Muscle of arm (tissue), 14 donors: ENCODE measurements around the gene CXCR6. TPM values are rescaled to one million over a fixed set of nuclear protein-coding genes. Genes with fewer than 3 reads are reported as not detected.

Source experiments
- DNase-seq: peaks from one replicate; pipeline ENCODE4 v3.0.0-alpha.2; 2013
- long read RNA-seq, 11 donors: transcript quantifications; one replicate each; lab custom pipeline, GENCODE V29; 2026
- polyA plus RNA-seq, 12 donors: library from polyadenylated mRNA; unstranded; fragments of 120-200 nt; gene quantifications; one replicate each; pipeline ENCODE4 v1.2.1, GENCODE V29; 2013; ENCODE audit not compliant: insufficient read length in 12 of 12

The CXCR6 gene
- under 1 TPM in 10 of 12 donors, not detected in 2; 0.12 to 0.85 (median 0.41) TPM for polyA plus RNA-seq
- long read RNA-seq, donor 1, result 0 reads
- long read RNA-seq, donor 2, partial matches to known transcripts, result 0 of 1 reads
- long read RNA-seq, donor 2, other reads (novel, unspliced or antisense), result 0 of 1 reads
- long read RNA-seq, donor 3, result 0 reads
- long read RNA-seq, donor 4, result 0 reads
- long read RNA-seq, donor 5, partial matches to known transcripts, result 5 of 5 reads
- long read RNA-seq, donor 5, other reads (novel, unspliced or antisense), result 0 of 5 reads
- long read RNA-seq, donor 6, result 0 reads
- long read RNA-seq, donor 7, result 0 reads
- long read RNA-seq, donor 8, result 0 reads
- long read RNA-seq, donor 9, result 0 reads
- long read RNA-seq, donor 10, result 0 reads
- long read RNA-seq, donor 11, result 0 reads

DNA sequence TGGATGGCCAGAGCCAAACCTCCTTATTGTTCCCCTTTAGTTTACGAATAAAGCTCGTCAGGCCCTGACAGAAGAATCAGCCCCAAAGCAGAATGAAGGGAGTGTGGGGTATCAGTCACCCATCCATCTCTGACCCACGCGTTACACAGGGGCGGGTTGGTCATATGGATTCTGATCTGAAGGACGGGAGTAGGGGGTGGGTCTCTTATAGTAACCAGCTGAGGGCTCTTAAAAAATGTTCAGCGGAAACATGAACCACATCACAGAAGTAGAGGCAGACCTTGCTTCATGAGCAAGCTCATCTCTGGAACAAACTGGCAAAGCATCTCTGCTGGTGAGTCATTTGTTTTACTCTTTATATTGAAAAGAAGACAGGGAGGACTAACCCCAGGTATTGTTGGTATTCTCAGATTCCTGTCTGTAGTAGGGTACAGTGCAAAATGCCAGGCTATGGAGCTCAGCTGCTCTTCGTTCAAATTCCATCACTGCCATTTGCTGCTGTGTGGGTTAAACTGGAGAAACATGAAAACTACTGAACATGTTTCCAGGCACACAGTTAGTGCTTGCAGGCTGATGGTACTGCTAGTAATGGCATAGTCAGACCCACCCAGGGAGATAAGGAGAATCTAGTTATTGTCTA is at the start of gene CXCR6:
Gene CXCR6, plus strand, starts transcription at position 258 of the 640 bp plus-strand sequence. CDS start 3,018 bp downstream, outside the sequence.
- no peak for DNase-seq

DNA sequence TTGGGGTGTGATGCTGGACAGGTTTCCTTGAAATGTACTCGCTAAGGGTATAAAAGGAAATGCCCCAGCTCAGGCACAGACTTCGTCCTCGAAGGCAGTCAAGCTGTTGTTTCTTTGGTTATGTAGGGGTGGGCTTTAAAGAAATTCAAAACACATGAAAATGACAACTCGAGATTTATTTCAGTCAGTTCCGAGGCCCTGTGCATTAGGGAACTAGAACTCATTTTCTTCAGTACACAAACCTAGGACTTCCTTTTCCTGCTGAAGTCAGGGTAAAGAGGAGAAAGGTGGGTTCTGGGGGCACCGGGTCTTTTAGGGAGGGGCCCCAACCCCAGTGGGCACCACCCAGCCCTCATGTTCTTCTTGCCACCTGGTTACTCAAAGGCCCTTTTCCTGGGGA is 49.2 kb upstream of the CXCR6 start:
- no peak for DNase-seq

DNA sequence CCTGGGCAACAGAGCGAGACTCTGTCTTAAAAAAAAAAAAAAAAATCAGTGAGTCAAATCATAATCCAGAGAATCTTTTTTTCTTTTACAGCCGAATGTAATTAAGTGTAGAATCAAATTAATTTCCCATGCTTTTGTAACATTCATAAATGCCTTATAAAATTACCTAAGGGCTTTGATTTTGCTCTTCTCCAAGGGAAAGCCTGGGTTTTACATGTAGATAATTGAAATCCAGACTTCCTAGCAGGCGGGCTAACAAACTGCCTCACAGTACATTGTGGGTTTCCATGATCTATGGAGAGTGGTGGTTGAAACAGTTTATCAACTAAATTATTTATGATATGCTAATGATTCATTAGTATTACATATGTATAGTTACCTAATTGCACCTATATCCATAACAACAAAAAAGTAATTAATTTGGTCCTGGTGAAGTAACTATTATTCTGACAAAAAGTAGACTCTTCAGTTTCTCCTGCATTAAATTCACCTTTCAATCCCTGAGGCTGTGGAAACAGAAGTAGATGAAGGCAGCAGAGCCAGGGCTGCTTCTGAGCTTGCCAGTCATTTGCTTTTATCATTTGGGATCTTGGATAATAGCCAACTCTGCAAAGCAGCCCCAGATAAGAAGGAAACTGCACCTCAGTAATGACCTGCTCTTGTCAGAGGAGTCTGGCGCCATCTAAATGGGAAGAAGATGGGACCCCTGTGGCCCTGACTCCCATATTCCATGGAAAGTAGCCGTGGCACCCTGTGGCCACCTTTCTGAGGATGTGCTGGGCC is 47.4 kb upstream of the CXCR6 start:
- DNase-seq, result no peak

DNA sequence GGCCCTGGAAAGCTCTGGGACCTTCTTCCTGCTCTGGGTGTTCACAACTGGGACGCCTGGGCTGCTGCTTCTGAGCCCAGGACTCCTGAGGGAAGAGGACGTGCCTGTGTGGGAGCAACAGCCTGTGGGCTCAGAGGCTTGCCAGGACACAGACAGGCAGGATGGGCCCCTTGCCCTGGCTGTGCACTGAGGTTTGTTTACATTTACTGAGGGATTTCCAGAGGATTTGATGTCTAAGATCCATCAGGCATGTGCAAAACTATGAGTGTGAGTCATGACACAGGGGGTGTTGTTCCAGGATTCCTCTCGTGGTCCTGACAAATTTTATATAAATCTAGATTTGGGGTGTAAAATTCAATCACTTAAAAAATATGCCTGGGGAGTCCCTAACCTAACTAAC is 46.3 kb upstream of the CXCR6 start:
- DNase-seq, result no peak

DNA sequence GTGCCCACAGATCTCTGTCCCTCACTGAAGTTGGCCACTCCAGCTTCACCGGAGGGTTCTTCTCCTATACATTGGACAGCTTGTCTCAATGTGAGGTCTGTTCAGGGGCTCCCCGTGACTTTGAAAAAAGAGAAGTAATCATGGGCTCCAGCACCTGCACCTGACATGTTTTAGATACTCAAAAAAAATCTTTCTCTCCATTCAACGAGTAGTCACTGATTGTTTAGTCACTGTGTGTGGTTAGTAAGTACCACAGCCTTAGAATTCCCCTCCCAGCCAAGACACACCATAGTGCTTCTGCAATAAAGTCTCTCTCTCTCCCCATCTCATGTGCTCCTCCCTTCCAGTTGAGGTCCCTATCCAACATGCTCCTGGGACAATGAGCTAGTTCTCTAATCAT is 38.3 kb upstream of the CXCR6 start:
- DNase-seq, result no peak

DNA sequence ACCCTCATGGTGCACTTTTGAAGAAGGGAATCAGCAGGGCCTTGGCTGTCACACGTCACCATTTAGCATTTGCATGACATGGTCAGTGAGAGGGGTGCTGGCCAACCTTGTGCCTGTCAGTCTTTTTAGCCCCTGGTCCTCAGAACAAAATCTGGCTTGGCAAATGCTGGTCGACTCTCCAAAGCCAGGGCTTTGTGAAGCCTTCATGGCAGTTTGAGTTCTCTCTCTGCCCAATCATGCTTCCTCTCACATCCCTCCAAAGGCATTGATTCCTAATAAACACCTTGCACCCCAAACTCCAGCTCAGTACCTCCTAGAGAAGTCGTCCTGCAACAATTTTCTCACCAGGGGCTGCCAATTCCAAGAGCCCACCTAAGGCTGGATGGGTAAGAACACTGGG is 37.5 kb upstream of the CXCR6 start:
- DNase-seq, result no peak

DNA sequence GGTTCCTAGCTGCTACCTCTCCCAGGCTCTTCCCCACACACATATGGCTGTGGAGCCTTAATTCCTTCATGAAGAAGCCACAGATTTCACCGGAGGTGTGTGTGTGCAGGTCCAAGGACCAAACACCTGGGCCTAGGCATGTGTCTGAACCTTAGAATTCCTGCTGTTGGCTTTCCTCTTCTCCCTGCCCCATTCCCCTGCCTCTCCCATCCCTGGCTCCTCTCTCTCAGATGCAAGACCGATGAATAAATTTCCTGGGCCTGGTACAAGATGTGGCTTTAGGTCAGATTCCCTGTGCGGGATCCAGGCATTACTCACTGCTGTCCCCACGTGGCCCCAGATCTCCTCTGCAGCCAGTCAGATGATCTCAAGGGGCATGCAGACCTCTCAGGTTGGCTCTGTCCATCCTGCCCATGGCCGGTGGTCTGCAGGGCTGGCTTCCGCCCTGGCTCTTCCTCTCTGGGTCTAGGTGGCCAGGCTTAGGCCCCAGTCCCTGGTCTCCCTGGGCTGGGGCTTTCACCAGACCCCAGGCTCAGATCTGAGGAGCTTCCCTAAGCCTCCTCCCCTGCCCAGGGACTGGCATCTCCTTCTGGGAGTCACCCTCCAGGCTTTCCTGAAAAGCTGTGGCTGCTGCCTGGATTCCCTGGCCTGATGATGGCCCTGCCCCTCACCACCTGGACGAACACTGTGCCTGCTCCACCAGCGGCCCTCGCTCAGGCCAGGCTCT is 36.4 kb upstream of the CXCR6 start:
- DNase-seq, result no peak

DNA sequence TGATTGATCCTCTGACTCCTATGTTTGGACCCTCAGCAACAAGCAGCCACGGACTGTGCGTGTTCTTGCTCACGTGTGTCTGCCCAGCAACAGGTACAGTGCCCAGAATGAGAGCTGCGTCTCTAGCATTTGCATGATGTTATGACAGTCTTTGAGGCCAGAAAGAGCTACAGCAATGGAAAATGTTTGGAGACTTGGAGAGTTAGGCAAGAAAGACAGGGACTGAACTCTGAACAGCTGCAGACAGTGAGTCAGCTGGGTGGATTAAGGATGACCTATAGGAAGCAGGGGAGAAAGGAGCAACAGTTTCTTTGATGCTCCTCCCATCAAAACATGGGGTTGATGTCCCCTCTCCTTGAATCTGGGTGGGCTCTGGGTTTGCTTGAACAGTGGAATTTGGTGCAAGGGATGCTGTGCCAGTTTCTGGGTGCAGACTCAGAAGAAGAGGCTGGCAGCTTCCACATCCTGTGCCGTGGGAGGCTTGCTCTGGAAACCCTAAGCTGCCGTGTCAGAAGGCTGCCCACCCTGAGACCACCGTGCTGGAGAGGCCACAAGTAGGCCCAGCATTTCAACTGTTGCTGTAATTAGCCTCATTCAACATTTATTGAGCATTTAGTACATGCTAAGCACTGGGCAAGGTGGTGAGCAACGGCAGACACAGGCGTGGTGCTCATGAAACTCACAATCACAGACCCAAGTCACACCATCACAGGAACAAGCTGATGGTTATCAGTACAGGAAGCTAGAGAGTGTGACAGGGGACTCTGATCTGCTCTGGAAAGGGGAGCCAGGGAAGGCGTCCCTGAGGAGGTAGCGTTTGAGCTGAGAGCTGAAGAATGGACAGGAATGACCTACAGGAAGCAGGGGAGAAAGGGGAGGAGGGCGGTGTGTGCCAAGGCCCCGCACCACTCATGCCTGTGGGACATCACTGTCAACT is 35.2 kb upstream of the CXCR6 start:
- no peak for DNase-seq

DNA sequence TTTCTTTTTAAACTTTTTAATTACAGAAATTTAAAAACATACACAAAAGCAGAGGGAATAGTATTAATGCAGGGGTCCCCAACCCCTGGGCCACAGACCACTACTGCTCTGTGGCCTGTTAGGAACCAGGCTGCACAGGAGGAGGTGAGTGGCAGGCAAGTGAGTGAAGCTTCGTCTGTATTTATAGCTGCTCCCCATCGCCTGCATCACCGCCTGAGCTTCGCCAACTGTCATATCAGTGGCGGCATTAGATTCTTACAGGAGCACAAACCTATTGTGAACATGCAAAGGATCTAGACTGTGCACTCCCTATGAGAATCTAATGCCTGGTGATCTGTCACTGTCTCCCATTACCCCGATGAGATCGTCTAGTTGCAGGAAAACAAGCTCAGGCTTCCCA is 34.5 kb upstream of the CXCR6 start:
- no peak for DNase-seq

DNA sequence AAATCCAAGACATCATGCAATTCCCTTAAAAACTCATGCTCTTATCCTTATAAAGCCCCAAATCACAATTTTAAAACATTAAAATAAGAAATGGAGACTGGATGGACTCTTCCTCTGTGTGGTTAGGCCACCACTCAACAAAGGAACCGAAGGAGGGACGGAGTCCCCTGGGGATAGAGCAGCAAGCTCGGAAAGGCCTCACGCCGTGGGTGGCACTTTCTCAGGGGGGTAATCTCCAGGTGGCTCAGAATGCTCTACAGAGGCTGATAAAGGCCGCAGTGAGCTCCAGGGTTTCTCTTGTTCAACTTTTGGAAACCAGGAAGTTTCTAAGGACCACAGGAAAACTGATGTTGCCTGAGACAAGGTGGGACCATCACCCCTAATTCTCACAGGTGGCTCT is 33.7 kb upstream of the CXCR6 start:
- no peak for DNase-seq

DNA sequence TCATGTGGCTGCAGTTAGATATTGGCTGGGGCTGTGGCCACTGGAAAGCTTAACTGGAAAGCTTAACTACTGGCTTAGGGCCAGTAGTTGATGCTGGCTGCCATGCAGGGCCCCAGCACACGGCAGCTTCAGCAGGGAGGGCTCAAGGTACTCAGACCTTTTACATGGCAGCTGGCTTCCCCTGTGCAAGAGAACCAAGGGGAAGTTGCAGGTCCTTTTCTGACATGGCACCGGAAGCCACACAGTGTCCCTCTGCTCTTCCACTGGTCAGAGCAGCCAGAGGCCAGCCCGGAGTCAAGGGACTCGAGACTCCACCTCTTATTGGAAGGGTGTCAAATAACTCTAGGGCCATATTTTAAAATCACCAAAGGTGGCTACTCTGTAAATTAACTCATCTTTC is 32.4 kb upstream of the CXCR6 start:
- no peak for DNase-seq

DNA sequence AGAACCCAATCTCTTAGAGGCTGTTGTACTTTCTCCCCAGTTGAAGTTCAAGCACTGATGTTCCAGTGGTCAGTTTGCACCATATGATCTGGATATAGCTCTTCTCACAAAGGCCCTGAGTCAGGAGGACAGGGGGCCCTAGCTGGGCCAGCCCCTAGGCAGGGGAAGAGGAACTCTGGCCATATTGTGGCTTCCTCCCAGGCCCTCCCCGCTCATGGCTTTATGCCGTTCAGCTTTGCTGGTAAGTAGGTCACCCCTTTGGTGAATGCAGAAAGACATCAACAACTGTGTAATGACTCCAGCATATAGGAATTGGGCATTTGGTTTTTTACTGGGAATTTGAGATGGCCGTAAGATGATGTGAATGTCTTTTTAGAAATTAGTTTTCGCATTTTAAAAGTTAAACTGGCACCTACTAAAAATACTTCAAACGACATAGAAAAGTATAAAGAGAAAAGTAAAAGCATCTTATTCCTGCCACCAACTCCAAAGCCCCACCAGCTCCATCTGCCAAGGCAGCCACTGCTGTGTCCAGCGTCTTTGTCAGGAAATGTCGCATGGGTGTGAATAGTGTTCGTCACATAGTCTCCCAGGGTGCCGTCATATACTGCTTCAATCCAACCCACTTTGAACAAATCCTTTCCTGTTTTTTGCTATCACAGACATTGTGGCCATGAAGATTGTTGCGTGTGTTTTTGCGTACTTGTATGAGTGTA is 31.6 kb upstream of the CXCR6 start:
- DNase-seq, result no peak

DNA sequence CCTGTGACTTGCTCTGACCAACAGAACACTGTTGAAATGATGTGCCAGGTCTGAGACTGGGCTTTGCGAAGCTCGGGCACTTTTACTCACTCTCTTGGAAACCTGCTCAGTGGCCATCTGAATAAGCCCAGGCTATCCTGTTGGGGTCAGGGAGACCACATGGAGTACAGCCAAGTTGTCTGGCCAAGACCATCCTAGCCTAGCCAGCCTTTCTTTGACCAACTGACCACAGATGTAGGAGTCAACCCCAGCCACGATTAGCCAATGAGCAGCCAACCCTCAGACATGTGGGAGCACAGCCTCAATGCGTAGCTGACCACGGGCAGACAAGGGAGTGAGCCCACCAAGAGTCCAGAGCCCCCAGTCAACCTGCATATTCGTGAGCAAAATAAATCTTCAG is 30.8 kb upstream of the CXCR6 start:
- no peak for DNase-seq

DNA sequence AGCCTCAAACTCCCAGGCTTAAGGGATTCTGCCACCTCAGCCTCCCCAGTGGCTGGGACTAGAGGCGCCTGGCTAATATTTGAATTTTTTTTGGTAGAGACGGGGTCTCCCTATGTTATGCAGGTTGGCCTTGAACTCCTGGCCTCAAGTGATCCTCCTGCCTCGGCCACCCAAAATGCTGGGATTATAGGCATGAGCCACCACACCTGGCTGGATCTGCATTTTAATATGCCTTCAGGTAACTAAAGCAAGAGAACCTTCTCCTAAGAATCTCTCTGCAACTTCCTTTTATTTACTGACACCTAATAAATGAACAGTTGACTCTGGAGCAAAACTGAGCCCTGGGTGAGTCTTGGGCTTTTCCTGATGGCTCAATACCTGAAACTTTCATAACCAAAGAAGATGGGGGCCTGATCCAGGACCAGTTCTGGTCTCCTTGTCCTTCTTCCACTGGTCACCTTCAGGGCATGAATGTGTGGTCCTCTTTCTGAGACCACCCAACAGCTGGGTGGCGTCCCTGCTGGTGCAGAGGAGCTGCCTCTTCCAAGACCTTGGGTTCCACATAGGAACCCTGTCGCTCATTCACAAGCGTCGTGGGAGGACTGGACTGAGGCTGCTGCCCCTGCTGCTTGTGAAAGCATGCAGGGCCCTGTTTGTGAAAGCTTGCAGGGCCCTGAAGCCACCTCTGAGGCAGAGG is 28.8 kb upstream of the CXCR6 start:
- DNase-seq, result no peak

DNA sequence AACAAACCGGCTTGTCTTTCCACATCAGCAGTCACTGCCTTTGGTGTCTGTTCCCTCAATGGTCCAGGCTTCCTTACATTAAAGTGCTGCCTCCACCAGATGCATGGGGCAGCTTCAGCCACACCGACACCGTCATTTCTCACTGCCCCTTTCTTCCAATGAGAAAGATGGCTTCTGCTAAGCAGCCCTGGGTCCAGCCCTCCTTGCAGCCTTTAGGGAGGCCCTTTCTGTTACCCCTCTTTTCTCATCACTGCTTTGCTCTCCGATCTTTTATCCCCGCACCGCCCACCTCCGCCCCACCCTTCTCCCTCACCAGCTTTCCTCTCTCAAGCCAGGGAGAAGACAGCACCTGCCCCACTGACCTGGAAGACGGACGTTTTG is 28.2 kb upstream of the CXCR6 start:
- DNase-seq, result no peak

DNA sequence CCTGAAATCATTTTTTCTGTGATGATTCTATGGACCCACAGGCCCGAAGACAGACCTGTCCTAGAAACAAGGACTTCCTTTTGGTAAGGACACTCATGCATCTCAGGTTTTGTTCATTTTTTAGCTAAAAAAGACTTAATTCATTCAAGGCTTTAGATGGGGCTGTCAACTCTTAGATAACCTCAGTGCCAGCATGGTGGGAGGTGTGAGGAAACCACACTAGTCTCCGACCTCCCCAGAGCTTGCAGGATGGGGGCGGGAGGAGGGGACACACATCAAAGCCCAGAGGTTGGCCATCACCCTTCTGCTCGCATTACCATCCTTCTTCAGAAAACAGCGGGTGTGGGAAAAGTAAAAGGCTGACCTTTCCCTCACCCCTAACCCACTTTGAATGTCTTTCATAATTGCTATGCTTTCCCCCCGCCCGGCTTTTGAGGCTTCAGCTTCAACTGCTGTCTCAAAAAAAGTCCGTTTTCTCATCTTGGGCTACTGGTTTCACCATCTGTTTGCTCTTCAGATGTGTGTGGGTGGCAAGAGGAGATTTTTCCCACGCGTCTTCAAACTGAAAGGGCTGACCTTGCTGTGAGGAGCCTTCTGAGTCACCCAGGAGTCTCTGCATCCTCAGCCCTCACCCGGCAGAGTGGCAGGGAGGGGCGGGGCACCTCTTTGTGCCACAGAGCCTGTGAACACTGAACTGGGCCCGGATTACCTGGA is 27.6 kb upstream of the CXCR6 start:
- no peak for DNase-seq

DNA sequence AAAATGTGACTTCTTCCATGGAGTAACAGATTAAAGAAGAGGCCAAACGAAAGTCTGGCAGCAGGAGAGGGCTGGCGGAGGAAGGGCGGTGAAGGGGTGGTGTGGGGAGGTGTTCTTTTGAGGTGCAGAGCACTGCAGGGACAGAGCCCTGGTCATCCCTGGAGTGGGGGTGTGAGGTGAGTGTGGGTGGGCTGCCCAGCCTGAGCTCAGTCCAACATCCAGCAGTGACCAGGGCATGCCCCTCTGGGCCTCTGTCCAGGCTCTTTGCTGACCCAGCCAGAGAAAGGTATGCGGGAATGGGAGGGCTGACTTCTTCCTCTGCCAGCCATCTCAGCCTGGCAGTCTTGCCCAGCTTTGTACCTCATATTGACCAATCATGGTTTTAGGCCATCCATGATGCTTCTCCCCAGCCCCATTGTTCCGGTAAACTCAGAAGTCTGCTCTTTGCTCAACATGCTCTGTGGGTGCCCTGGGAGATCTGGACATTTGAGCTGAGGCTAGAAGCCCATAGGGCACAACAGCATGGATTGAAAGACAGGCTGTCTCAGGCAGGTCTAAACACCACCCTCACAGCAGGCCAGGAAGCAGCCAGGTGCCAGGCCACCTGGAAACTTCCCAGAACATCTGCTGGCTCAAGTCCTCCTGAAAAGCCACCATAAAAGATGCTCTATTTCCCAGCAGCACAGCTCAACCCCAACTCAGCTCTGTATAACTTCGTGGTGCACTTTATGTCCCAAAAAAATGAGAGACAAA is 25.9 kb upstream of the CXCR6 start:
- DNase-seq, result no peak
